Measurements from ENCODE around the gene CABP4. TPM values are rescaled to one million over a fixed set of nuclear protein-coding genes. Genes with fewer than 3 reads are reported as not detected.

CABP4 gene
- total RNA-seq, 1 donor = not detected

DNA sequence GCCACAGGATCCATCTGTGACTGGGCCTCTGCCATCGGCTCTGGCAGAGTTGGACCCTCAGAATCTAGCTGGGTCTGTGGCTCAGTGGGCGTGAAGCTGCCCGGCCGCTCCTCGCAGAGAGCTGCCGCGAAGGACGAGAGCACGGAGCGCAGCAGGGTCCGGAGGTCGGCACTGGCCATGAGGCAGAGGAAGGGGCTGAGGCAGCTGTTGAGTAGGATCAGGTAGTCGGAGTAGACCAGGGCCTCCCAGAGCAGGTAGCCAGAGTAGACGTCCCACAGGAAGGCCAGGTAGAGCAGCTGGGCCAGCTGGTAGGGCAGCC lies 3.5 kb upstream of the CABP4 start:
- no peak for DNase-seq (ENCODE audit: low read depth)
- TF ChIP-seq, protein P1, sequence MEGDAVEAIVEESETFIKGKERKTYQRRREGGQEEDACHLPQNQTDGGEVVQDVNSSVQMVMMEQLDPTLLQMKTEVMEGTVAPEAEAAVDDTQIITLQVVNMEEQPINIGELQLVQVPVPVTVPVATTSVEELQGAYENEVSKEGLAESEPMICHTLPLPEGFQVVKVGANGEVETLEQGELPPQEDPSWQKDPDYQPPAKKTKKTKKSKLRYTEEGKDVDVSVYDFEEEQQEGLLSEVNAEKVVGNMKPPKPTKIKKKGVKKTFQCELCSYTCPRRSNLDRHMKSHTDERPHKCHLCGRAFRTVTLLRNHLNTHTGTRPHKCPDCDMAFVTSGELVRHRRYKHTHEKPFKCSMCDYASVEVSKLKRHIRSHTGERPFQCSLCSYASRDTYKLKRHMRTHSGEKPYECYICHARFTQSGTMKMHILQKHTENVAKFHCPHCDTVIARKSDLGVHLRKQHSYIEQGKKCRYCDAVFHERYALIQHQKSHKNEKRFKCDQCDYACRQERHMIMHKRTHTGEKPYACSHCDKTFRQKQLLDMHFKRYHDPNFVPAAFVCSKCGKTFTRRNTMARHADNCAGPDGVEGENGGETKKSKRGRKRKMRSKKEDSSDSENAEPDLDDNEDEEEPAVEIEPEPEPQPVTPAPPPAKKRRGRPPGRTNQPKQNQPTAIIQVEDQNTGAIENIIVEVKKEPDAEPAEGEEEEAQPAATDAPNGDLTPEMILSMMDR (IDR thresholded peaks at IDR 0.05; ENCODE audit: insufficient read depth, low read length) = no peak
- H3K4me3 ChIP-seq (ENCODE audit: low read depth, low read length) = no peak overlapping the region

GRCh38 chr11:67452141-67452952 lies 2.8 kb upstream of the CABP4 start, which contains the start of gene GPR152:
GPR152 (minus strand) TSS chr11:67452729; CDS start chr11:67452724, 5 bp downstream.
- no peak within 1 kb of the TSS for H3K4me3 ChIP-seq (ENCODE audit: low read depth, low read length)
- TF ChIP-seq, protein P1 (IDR thresholded peaks at IDR 0.05; ENCODE audit: insufficient read depth, low read length) = no peak
- DNase-seq (ENCODE audit: low read depth) = no peak

DNA sequence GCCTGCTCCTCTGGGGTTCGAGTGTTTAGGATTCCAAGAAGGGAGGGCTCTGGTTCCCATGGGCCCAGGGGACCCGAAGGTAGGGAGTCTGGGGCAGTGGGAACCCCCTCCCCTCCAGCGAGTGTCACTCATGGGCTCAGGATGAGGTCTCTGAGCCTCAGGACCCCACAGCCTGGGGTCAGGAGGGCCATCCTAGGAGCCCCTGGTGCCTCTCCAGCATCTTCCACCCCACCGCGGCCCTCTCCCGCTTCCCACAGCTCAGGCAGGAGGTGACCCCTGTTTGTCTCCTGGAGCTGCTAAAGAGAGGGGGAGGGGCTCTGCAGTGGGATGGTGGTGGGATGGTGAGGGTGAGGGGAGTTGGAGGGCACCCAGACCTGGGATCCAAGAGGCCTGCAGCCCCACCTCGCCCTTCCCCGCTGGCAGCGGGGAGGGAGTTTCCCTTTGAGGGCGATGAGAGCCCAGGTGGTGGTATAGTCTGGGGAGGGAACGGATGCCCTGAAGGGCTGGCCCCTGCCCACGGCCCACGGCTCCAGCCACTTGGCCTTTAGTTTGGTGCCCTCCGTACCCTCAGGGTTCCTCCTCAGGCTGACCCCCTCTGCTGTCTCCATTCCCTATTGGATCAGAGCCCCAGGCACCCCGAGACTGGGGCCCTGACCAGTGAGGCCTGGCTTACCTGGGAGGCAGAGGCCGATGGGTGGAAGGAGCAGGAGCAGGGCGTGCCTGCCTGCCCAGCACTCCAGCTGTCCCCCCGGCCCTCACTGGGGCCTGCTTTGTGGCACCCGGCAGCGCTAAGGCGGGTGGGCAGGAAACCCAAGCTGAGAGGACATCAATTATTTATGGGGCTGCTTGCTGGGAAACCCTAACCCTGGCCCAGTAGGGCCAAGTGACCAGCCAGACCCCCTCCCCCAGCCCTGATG lies 1.1 kb upstream of the CABP4 start:
- no peak for DNase-seq (ENCODE audit: low read depth)
- TF ChIP-seq, protein P1 (IDR thresholded peaks at IDR 0.05; ENCODE audit: insufficient read depth, low read length) = no peak
- H3K4me3 ChIP-seq (ENCODE audit: low read depth, low read length) = no peak overlapping the region

DNA sequence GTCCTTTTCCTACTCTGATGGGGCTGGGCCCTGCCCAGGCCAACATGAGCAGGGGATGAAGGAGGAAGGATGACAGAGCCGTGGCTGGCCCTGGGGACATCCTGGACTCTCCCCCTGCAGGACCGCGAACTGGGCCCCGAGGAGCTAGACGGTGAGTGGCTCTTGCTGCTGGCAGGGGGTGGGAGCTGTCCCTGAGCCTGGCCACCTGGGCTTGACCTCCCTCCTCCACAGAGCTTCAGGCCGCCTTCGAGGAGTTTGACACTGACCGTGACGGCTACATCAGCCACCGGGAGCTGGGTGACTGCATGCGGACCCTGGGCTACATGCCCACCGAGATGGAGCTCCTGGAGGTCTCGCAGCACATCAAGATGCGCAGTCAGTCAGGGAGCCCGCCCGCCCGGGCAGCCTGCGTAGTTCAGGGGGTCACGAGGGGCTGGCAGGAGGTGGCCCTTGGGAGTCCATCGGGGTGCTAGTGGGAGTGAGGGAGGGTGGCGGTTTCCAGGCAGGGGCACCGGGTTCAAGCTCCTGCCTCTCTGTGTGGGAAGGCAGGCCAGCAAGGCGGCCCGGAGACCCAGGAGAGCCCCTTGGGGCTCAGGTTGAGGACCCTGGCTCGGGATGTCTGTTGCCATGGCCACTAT lies 1.0 kb downstream of the CABP4 start:
- TF ChIP-seq, protein P1 (IDR thresholded peaks at IDR 0.05; ENCODE audit: insufficient read depth, low read length) = no peak
- H3K4me3 ChIP-seq (ENCODE audit: low read depth, low read length) = no peak overlapping the region
- no peak for DNase-seq (ENCODE audit: low read depth)

GRCh38 chr11:67457453-67457852 lies 2.3 kb downstream of the CABP4 start:
- no peak for DNase-seq (ENCODE audit: low read depth)
- TF ChIP-seq, protein P1 (IDR thresholded peaks at IDR 0.05; ENCODE audit: insufficient read depth, low read length) = no peak

DNA sequence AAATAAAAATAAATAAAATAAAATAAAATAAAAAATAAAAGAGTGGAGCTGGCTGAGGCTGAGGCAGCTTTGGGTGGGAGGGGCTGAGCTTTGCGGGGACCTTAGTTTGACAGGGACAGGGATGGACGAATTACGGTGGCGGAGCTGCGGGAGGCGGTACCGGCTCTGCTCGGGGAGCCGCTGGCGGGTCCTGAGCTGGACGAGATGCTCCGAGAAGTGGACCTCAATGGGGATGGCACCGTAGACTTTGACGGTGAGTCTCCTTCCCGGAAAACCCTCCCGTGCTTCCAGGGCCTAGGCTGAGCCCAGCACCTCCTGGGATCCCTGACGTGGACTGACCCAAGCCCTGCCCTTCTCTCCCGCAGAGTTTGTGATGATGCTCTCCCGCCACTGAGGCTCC lies 3.1 kb downstream of the CABP4 start:
- TF ChIP-seq, protein P1 (IDR thresholded peaks at IDR 0.05; ENCODE audit: insufficient read depth, low read length) = no peak
- DNase-seq (ENCODE audit: low read depth) = no peak
- no peak overlapping the region for H3K4me3 ChIP-seq (ENCODE audit: low read depth, low read length)

More at GRCh38 chr11:67457453-67457852, 2.3 kb downstream of the CABP4 start:
- H3K4me3 ChIP-seq (ENCODE audit: low read depth, low read length) = no peak overlapping the region

All from fibroblast of the aortic adventitia (primary cell).